GM11168 (cell line): ENCODE results near the gene STK26.
"Not testable (repeated sequence)": the region's sequence is repeated elsewhere in the genome, so short reads cannot be mapped to it uniquely, and the experiment has no call there.

Experiments used
- in situ Hi-C: fragments of 300-500 bp; cut with MboI; formaldehyde crosslinking; loops from one replicate; pipeline ENCODE4 v1.12.0; 2022; ENCODE audit warnings: low sequenced_read_pairs; ENCODE audit not compliant: unreplicated experiment

The STK26 gene

GRCh38 chrX:132022967-132023895, at the start of gene STK26:
STK26 (plus strand) TSS chrX:132023302; CDS start chrX:132023618, 316 bp downstream.
- in situ Hi-C loops: no loop called here

- in situ Hi-C loops: no loop called here
Measured at GRCh38 chrX:131975851-131976250, 47.3 kb upstream of the STK26 start.

- in situ Hi-C loops: no loop called here
Measured at GRCh38 chrX:131977619-131978018, 45.5 kb upstream of the STK26 start.

GRCh38 chrX:131979116-131979515, 44.0 kb upstream of the STK26 start:
- in situ Hi-C loops: no loop called here

GRCh38 chrX:131985526-131986049, 37.5 kb upstream of the STK26 start:
- in situ Hi-C loops: no loop called here

- in situ Hi-C loops: no loop called here
Measured at GRCh38 chrX:131987252-131987651, 35.9 kb upstream of the STK26 start.

GRCh38 chrX:131988236-131988635, 34.9 kb upstream of the STK26 start:
- in situ Hi-C loops: no loop called here

GRCh38 chrX:132001127-132001526, 22.0 kb upstream of the STK26 start:
- in situ Hi-C loops: no loop called here

GRCh38 chrX:132004728-132005127, 18.4 kb upstream of the STK26 start:
- in situ Hi-C loops: no loop called here

- in situ Hi-C loops: no loop called here
Measured at GRCh38 chrX:132009350-132009749, 13.8 kb upstream of the STK26 start.

GRCh38 chrX:132010213-132010612, 12.9 kb upstream of the STK26 start:
- in situ Hi-C loops: not testable (repeated sequence)

- in situ Hi-C loops: no loop called here
Measured at GRCh38 chrX:132015875-132016274, 7.2 kb upstream of the STK26 start.

GRCh38 chrX:132016628-132017430, 6.3 kb upstream of the STK26 start:
- in situ Hi-C loops: no loop called here

GRCh38 chrX:132017431-132018185, 5.5 kb upstream of the STK26 start:
- in situ Hi-C loops: no loop called here

GRCh38 chrX:132022198-132022966, 720 bp upstream of the STK26 start:
- in situ Hi-C loops: no loop called here

- in situ Hi-C loops: no loop called here
Measured at GRCh38 chrX:132023896-132024386, 839 bp downstream of the STK26 start.

- in situ Hi-C loops: no loop called here
Measured at GRCh38 chrX:132025041-132025440, 1.9 kb downstream of the STK26 start.

- in situ Hi-C loops: no loop called here
Measured at GRCh38 chrX:132030264-132030663, 7.2 kb downstream of the STK26 start.

GRCh38 chrX:132031867-132032266, 8.8 kb downstream of the STK26 start:
- in situ Hi-C loops: no loop called here
